ENCODE data around the gene SOX18. TPM values are rescaled to one million over a fixed set of nuclear protein-coding genes. Genes with fewer than 3 reads are reported as not detected.

Gene SOX18
- total RNA-seq, 1 donor from 2014 or later: not detected

GRCh38 chr20:64029293-64030117, 19.9 kb downstream of the SOX18 start:
- H3K27ac Mint-ChIP-seq: no peak overlapping the region
- H3K4me3 ChIP-seq: no peak overlapping the region
- H3K4me3 Mint-ChIP-seq: no peak overlapping the region
- no peak overlapping the region for H3K4me2 ChIP-seq
- H3K27me3 Mint-ChIP-seq (ENCODE audit: insufficient read depth, low read depth): peaks cover 4% of the 10 kb centered on the region
- H3K36me3 ChIP-seq: no peaks in the 10 kb centered on the region
- no peaks in the 10 kb centered on the region for H3K4me1 Mint-ChIP-seq
- no peaks in the 10 kb centered on the region for H3K9me3 Mint-ChIP-seq
- H3F3A ChIP-seq (ENCODE audit: low read depth): no peaks in the 10 kb centered on the region
- no peak overlapping the region for H2AFZ ChIP-seq (replicated peaks)
- H3K9me3 ChIP-seq (ENCODE audit: low read depth): no peaks in the 10 kb centered on the region
- no peak overlapping the region for H3K27ac ChIP-seq
- TF ChIP-seq CTCF (IDR thresholded peaks at IDR 0.05) (no peak), EZH2 (IDR thresholded peaks at IDR 0.05) (no peak), EZH2phosphoT487 (IDR thresholded peaks at IDR 0.05) (no peak)
- H3K79me2 ChIP-seq (ENCODE audit: low read depth): no peaks in the 10 kb centered on the region
- no peak for DNase-seq (ENCODE audit: low spot score)
- no peaks in the 10 kb centered on the region for H4K20me1 ChIP-seq (ENCODE audit: low read depth)
- H3K9ac ChIP-seq: no peak overlapping the region
- no peaks in the 10 kb centered on the region for H3K27me3 ChIP-seq
- H3K36me3 Mint-ChIP-seq: peaks cover 17% of the 10 kb centered on the region
- H3K4me1 ChIP-seq: no peaks in the 10 kb centered on the region

- Histone ChIP-seq H2AFZ (replicated peaks) (no peak overlapping the region), H3K9me3 (ENCODE audit: low read depth) (no peaks in the 10 kb centered on the region), H3K27me3 (no peaks in the 10 kb centered on the region), H4K20me1 (ENCODE audit: low read depth) (no peaks in the 10 kb centered on the region), H3K9ac (no peak overlapping the region), H3K4me2 (no peak overlapping the region), H3K4me3 (no peak overlapping the region), H3F3A (ENCODE audit: low read depth) (no peaks in the 10 kb centered on the region), H3K27ac (no peak overlapping the region), H3K79me2 (ENCODE audit: low read depth) (no peaks in the 10 kb centered on the region), H3K4me1 (no peaks in the 10 kb centered on the region), H3K36me3 (no peaks in the 10 kb centered on the region)
- no peak for DNase-seq (ENCODE audit: low spot score)
- Mint-ChIP-seq H3K4me3 (no peak overlapping the region), H3K36me3 (peaks cover 20% of the 10 kb centered on the region), H3K27me3 (ENCODE audit: insufficient read depth, low read depth) (peaks cover 3% of the 10 kb centered on the region), H3K9me3 (no peaks in the 10 kb centered on the region), H3K4me1 (no peaks in the 10 kb centered on the region), H3K27ac (no peak overlapping the region)
- TF ChIP-seq CTCF (IDR thresholded peaks at IDR 0.05): no peak
- TF ChIP-seq EZH2 (IDR thresholded peaks at IDR 0.05): no peak
- no peak for TF ChIP-seq EZH2phosphoT487 (IDR thresholded peaks at IDR 0.05)
These were observed 21.3 kb downstream of the SOX18 start for GRCh38 chr20:64027981-64028685.

GRCh38 chr20:64025826-64026412, 23.5 kb downstream of the SOX18 start:
- Histone ChIP-seq H3F3A (ENCODE audit: low read depth) (no peaks in the 10 kb centered on the region), H2AFZ (replicated peaks) (no peak overlapping the region), H3K9me3 (ENCODE audit: low read depth) (no peaks in the 10 kb centered on the region), H3K27me3 (no peaks in the 10 kb centered on the region), H3K4me1 (no peaks in the 10 kb centered on the region), H4K20me1 (ENCODE audit: low read depth) (no peaks in the 10 kb centered on the region), H3K79me2 (ENCODE audit: low read depth) (no peaks in the 10 kb centered on the region), H3K9ac (no peak overlapping the region), H3K4me3 (no peak overlapping the region), H3K27ac (no peak overlapping the region), H3K4me2 (no peak overlapping the region), H3K36me3 (no peaks in the 10 kb centered on the region)
- Mint-ChIP-seq H3K9me3 (no peaks in the 10 kb centered on the region), H3K36me3 (peaks cover 19% of the 10 kb centered on the region), H3K27ac (no peak overlapping the region), H3K27me3 (ENCODE audit: insufficient read depth, low read depth) (peaks cover 3% of the 10 kb centered on the region), H3K4me1 (no peaks in the 10 kb centered on the region), H3K4me3 (no peak overlapping the region)
- no peak for DNase-seq (ENCODE audit: low spot score)
- TF ChIP-seq CTCF (IDR thresholded peaks at IDR 0.05) (no peak), EZH2 (IDR thresholded peaks at IDR 0.05) (no peak), EZH2phosphoT487 (IDR thresholded peaks at IDR 0.05) (no peak)
